SK-N-SH treated with all-trans-retinoic acid at 6 μM for 48 hours (cell line): ENCODE data around the gene HS3ST4.

Source experiments
- ATAC-seq: fragments of 200-7000 bp; cut with Tn5 transposase; 3 replicates; pipeline ENCODE4 v1.9.1; 2020; ENCODE audit warnings: mild to moderate bottlenecking, moderate library complexity
- ARNTL ChIP-seq: fragments of 450-650 bp; formaldehyde crosslinking; IDR thresholded peaks from 2 replicates; pipeline ENCODE4 v1.5.0; 2020; ENCODE audit warnings: low read depth, mild to moderate bottlenecking, moderate library complexity, borderline replicate concordance
- BACH2 ChIP-seq: fragments of 250-450 bp; sonication (Bioruptor Pico); IDR thresholded peaks from 2 replicates; pipeline ENCODE4 v1.9.0; 2021; ENCODE audit warnings: mild to moderate bottlenecking, borderline replicate concordance
- CSDC2 ChIP-seq: fragments of 250-450 bp; sonication (Bioruptor Pico); IDR thresholded peaks from 2 replicates; pipeline ENCODE4 v1.5.0; 2020; ENCODE audit warnings: mild to moderate bottlenecking, moderate library complexity
- ESRRG ChIP-seq: fragments of 250-450 bp; sonication (Bioruptor Pico); IDR thresholded peaks from 2 replicates; pipeline ENCODE4 v1.6.1; 2021; ENCODE audit warnings: mild to moderate bottlenecking
- GLIS3 ChIP-seq: fragments of 250-450 bp; sonication (Bioruptor Pico); IDR thresholded peaks from 2 replicates; pipeline ENCODE4 v1.5.0; 2020; ENCODE audit warnings: mild to moderate bottlenecking, moderate library complexity
- ISL1 ChIP-seq: fragments of 250-450 bp; sonication (Bioruptor Pico); IDR thresholded peaks from 2 replicates; pipeline ENCODE4 v2.1.2; 2022; ENCODE audit warnings: mild to moderate bottlenecking, moderate library complexity
- OSR1 ChIP-seq: fragments of 250-450 bp; sonication (Bioruptor Pico); IDR thresholded peaks from 2 replicates; pipeline ENCODE4 v1.8.0; 2022; ENCODE audit warnings: moderate library complexity, mild to moderate bottlenecking, inconsistent platforms
- PATZ1 ChIP-seq: fragments of 250-450 bp; sonication (Bioruptor Pico); IDR thresholded peaks from 2 replicates; pipeline ENCODE4 v1.8.0; 2020; ENCODE audit warnings: mild to moderate bottlenecking, moderate library complexity, borderline replicate concordance
- POU6F1 ChIP-seq: fragments of 250-450 bp; sonication (Bioruptor Pico); IDR thresholded peaks from 2 replicates; pipeline ENCODE4 v1.8.0; 2021; ENCODE audit warnings: low read depth, mild to moderate bottlenecking, moderate library complexity, borderline replicate concordance
- PPARA ChIP-seq: fragments of 250-450 bp; sonication (Bioruptor Pico); IDR thresholded peaks from 2 replicates; pipeline ENCODE4 v1.5.0; 2020; ENCODE audit warnings: mild to moderate bottlenecking, borderline replicate concordance
- RARB ChIP-seq: fragments of 250-450 bp; sonication (Bioruptor Pico); IDR thresholded peaks from 2 replicates; pipeline ENCODE4 v1.8.0; 2021; ENCODE audit warnings: mild to moderate bottlenecking, moderate library complexity
- SNAI2 ChIP-seq: fragments of 250-450 bp; sonication (Bioruptor Pico); IDR thresholded peaks from 2 replicates; pipeline ENCODE4 v1.5.0; 2020; ENCODE audit warnings: mild to moderate bottlenecking, moderate library complexity
- TCF4 ChIP-seq: fragments of 250-450 bp; sonication (Bioruptor Pico); IDR thresholded peaks from 2 replicates; pipeline ENCODE4 v1.8.0; 2021; ENCODE audit warnings: mild to moderate bottlenecking, moderate library complexity, borderline replicate concordance
- TOX ChIP-seq: fragments of 250-450 bp; sonication (Bioruptor Pico); IDR thresholded peaks from 2 replicates; pipeline ENCODE4 v1.8.0; 2021; ENCODE audit warnings: mild to moderate bottlenecking, moderate library complexity, borderline replicate concordance
- TSHZ2 ChIP-seq: fragments of 250-450 bp; sonication (Bioruptor Pico); IDR thresholded peaks from 2 replicates; pipeline ENCODE4 v1.5.0; 2020; ENCODE audit warnings: mild to moderate bottlenecking, moderate library complexity
- ZC3H10 ChIP-seq: fragments of 250-450 bp; sonication (Bioruptor Pico); IDR thresholded peaks from 2 replicates; pipeline ENCODE4 v1.5.1; 2021; ENCODE audit warnings: mild to moderate bottlenecking, moderate library complexity
- ZFP3 ChIP-seq: fragments of 250-450 bp; sonication (Bioruptor Pico); IDR thresholded peaks from 2 replicates; pipeline ENCODE4 v1.5.0; 2020; ENCODE audit warnings: mild to moderate bottlenecking, moderate library complexity
- ZFP30 ChIP-seq: fragments of 450-650 bp; formaldehyde crosslinking; IDR thresholded peaks from 2 replicates; pipeline ENCODE4 v1.5.0; 2022; ENCODE audit warnings: mild to moderate bottlenecking, moderate library complexity
- ZNF565 ChIP-seq: fragments of 450-650 bp; formaldehyde crosslinking; conservative IDR thresholded peaks from 2 replicates; pipeline ENCODE4 v1.5.0; 2020; ENCODE audit warnings: low read depth, mild to moderate bottlenecking, moderate library complexity
- ZNF70 ChIP-seq: fragments of 450-650 bp; formaldehyde crosslinking; IDR thresholded peaks from 2 replicates; pipeline ENCODE4 v1.5.0; 2020; ENCODE audit warnings: mild to moderate bottlenecking, moderate library complexity
- ZNF8 ChIP-seq: fragments of 450-650 bp; formaldehyde crosslinking; IDR thresholded peaks from 2 replicates; pipeline ENCODE4 v1.5.0; 2020; ENCODE audit warnings: mild to moderate bottlenecking, moderate library complexity
- TF ChIP-seq, protein P1 (sequence below): fragments of 250-450 bp; sonication (Bioruptor Pico); IDR thresholded peaks from 2 replicates; pipeline ENCODE4 v1.5.1; 2021; ENCODE audit warnings: mild to moderate bottlenecking, moderate library complexity
- TF ChIP-seq, protein P2 (sequence below): fragments of 250-450 bp; sonication (Bioruptor Pico); IDR thresholded peaks from 2 replicates; pipeline ENCODE4 v1.5.1; 2020; ENCODE audit warnings: low read depth, mild to moderate bottlenecking, moderate library complexity

Gene HS3ST4

GRCh38 chr16:25875956-25876598, 184.3 kb downstream of the HS3ST4 start:
- TF ChIP-seq TOX (CRISPR knock-in tag) (no peak), ZFP3 (CRISPR knock-in tag) (no peak), POU6F1 (CRISPR knock-in tag) (no peak), GLIS3 (no peak), ZNF70 (CRISPR knock-in tag) (no peak), RARB (CRISPR knock-in tag) (no peak), OSR1 (CRISPR knock-in tag) (no peak), TSHZ2 (CRISPR knock-in tag) (no peak), ESRRG (no peak), ZNF8 (no peak), TCF4 (CRISPR knock-in tag) (no peak), PPARA (no peak), BACH2 (no peak), ARNTL (CRISPR knock-in tag) (no peak), CSDC2 (CRISPR knock-in tag) (no peak), PATZ1 (CRISPR knock-in tag) (no peak), ZNF565 (CRISPR knock-in tag) (no peak)
- TF ChIP-seq, protein P1, sequence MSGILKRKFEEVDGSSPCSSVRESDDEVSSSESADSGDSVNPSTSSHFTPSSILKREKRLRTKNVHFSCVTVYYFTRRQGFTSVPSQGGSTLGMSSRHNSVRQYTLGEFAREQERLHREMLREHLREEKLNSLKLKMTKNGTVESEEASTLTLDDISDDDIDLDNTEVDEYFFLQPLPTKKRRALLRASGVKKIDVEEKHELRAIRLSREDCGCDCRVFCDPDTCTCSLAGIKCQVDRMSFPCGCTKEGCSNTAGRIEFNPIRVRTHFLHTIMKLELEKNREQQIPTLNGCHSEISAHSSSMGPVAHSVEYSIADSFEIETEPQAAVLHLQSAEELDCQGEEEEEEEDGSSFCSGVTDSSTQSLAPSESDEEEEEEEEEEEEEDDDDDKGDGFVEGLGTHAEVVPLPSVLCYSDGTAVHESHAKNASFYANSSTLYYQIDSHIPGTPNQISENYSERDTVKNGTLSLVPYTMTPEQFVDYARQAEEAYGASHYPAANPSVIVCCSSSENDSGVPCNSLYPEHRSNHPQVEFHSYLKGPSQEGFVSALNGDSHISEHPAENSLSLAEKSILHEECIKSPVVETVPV (CRISPR knock-in tag), result no peak
- no peak for ATAC-seq

DNA sequence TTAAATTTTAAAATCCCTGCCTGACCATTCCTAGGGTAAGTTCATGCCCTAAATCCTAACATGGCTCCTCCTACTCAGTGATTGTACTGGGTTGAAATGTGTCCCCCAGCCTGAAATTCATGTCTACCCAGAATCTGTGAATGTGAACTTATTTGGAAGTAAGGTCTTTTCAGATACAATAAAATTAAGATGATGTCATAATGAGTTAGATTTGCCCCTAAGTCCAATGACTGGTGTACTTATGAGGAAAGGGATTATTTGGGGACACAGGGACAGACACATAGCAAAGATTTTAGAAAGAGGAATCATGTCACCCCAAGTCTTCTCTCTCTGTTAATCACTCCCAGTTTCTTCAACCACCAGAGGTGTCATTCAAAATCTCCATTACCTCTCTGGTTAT, 185.3 kb downstream of the HS3ST4 start:
- ATAC-seq, result no peak
- no peak for TF ChIP-seq ZNF565 (CRISPR knock-in tag)
- no peak for TF ChIP-seq SNAI2 (CRISPR knock-in tag)
- TF ChIP-seq GLIS3, result no peak
- no peak for TF ChIP-seq BACH2
- no peak for TF ChIP-seq TOX (CRISPR knock-in tag)

GRCh38 chr16:25886598-25886997, 194.8 kb downstream of the HS3ST4 start:
- ATAC-seq, result no peak
- no peak for TF ChIP-seq GLIS3
- TF ChIP-seq ZNF8, result no peak
- no peak for TF ChIP-seq ZFP30 (CRISPR knock-in tag)
- no peak for TF ChIP-seq ZC3H10 (CRISPR knock-in tag)
- no peak for TF ChIP-seq ZFP3 (CRISPR knock-in tag)
- TF ChIP-seq OSR1 (CRISPR knock-in tag), result no peak
- TF ChIP-seq TOX (CRISPR knock-in tag), result no peak
- no peak for TF ChIP-seq ZNF565 (CRISPR knock-in tag)
- no peak for TF ChIP-seq TSHZ2 (CRISPR knock-in tag)
- TF ChIP-seq PATZ1 (CRISPR knock-in tag), result no peak
- TF ChIP-seq SNAI2 (CRISPR knock-in tag), result no peak
- no peak for TF ChIP-seq ISL1 (CRISPR knock-in tag)
- TF ChIP-seq, protein P2, sequence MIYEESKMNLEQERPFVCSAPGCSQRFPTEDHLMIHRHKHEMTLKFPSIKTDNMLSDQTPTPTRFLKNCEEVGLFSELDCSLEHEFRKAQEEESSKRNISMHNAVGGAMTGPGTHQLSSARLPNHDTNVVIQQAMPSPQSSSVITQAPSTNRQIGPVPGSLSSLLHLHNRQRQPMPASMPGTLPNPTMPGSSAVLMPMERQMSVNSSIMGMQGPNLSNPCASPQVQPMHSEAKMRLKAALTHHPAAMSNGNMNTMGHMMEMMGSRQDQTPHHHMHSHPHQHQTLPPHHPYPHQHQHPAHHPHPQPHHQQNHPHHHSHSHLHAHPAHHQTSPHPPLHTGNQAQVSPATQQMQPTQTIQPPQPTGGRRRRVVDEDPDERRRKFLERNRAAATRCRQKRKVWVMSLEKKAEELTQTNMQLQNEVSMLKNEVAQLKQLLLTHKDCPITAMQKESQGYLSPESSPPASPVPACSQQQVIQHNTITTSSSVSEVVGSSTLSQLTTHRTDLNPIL (CRISPR knock-in tag), result no peak
